HepG2 (cell line): ENCODE data around the gene NTSR2. TPM values are rescaled to one million over a fixed set of nuclear protein-coding genes. Genes with fewer than 3 reads are reported as not detected.

Experiments
- ARHGAP35 ChIP-seq: sonication (generic); formaldehyde crosslinking; IDR thresholded peaks from 2 replicates; pipeline ENCODE4 v1.9.0; 2022; ENCODE audit warnings: mild to moderate bottlenecking, inconsistent platforms, moderate library complexity, missing genetic modification reagents, borderline replicate concordance
- FOXA3 ChIP-seq: IDR thresholded peaks from 2 replicates; pipeline ENCODE4 v1.6.1; 2016; ENCODE audit warnings: missing genetic modification reagents, missing compliant biosample characterization
- MED1 ChIP-seq: sonication (generic); formaldehyde crosslinking; IDR thresholded peaks from 2 replicates; pipeline ENCODE4 v1.4.0; 2020; ENCODE audit warnings: missing genetic modification reagents
- MTF2 ChIP-seq: sonication (generic); formaldehyde crosslinking; IDR thresholded peaks from 2 replicates; pipeline ENCODE4 v1.5.0; 2020; ENCODE audit warnings: missing genetic modification reagents, borderline replicate concordance
- NFE2L1 ChIP-seq: sonication (generic); formaldehyde crosslinking; IDR thresholded peaks from 2 replicates; pipeline ENCODE4 v1.4.0; 2020; ENCODE audit warnings: missing genetic modification reagents, mild to moderate bottlenecking, borderline replicate concordance
- NR2F1 ChIP-seq, 2 experiments: fragments of 450-650 bp in 1 of 2; formaldehyde crosslinking in 1 of 2; IDR thresholded peaks; 2 replicates each; pipeline versions ENCODE4 v1.5.0 to v1.6.1; 2016 to 2020; ENCODE audit warnings: mild to moderate bottlenecking in 1 of 2, missing compliant biosample characterization in 1 of 2, missing genetic modification reagents in 1 of 2, moderate library complexity in 1 of 2
- PHF20 ChIP-seq: sonication (generic); formaldehyde crosslinking; IDR thresholded peaks from 2 replicates; pipeline ENCODE4 v1.5.0; 2020; ENCODE audit warnings: mild to moderate bottlenecking, missing genetic modification reagents
- RFX3 ChIP-seq: IDR thresholded peaks from 2 replicates; pipeline ENCODE4 v1.6.1; 2016; ENCODE audit warnings: missing biosample characterization, missing genetic modification reagents
- SAP130 ChIP-seq: IDR thresholded peaks from 2 replicates; pipeline ENCODE4 v1.6.1; 2016; ENCODE audit warnings: low read depth
- SIN3B ChIP-seq: fragments of 150-350 bp; IDR thresholded peaks from 2 replicates; pipeline ENCODE4 v1.6.1; 2014; ENCODE audit warnings: low read length
- TGIF2 ChIP-seq: IDR thresholded peaks from 2 replicates; pipeline ENCODE4 v1.6.1; 2016; ENCODE audit warnings: control low read depth, missing compliant biosample characterization
- TRIM24 ChIP-seq: sonication (generic); formaldehyde crosslinking; IDR thresholded peaks from 2 replicates; pipeline ENCODE4 v1.8.0; 2022; ENCODE audit warnings: mild to moderate bottlenecking, missing genetic modification reagents
- ZNF124 ChIP-seq: sonication (generic); formaldehyde crosslinking; IDR thresholded peaks from 2 replicates; pipeline ENCODE4 v1.4.0; 2020; ENCODE audit warnings: missing genetic modification reagents
- ZNF143 ChIP-seq: sonication (generic); formaldehyde crosslinking; IDR thresholded peaks from 2 replicates; pipeline ENCODE4 v1.4.0; 2020; ENCODE audit warnings: missing genetic modification reagents
- ZNF263 ChIP-seq: sonication (generic); formaldehyde crosslinking; IDR thresholded peaks from 2 replicates; pipeline ENCODE4 v1.4.0; 2020; ENCODE audit warnings: missing genetic modification reagents
- ZNF430 ChIP-seq: sonication (generic); formaldehyde crosslinking; IDR thresholded peaks from 2 replicates; pipeline ENCODE4 v1.9.0; 2021; ENCODE audit warnings: mild to moderate bottlenecking, missing genetic modification reagents
- ZNF564 ChIP-seq: sonication (generic); formaldehyde crosslinking; IDR thresholded peaks from 2 replicates; pipeline ENCODE4 v1.8.1; 2023; ENCODE audit warnings: mild to moderate bottlenecking, missing genetic modification reagents
- ZNF572 ChIP-seq: sonication (generic); formaldehyde crosslinking; IDR thresholded peaks from 2 replicates; pipeline ENCODE4 v1.5.1; 2020; ENCODE audit warnings: mild to moderate bottlenecking, missing genetic modification reagents
- ZNF577 ChIP-seq: sonication (generic); formaldehyde crosslinking; IDR thresholded peaks from 2 replicates; pipeline ENCODE4 v1.4.0; 2020; ENCODE audit warnings: mild to moderate bottlenecking, low read depth, missing genetic modification reagents, borderline replicate concordance
- ZNF816 ChIP-seq: sonication (generic); formaldehyde crosslinking; IDR thresholded peaks from 2 replicates; pipeline ENCODE4 v1.8.0; 2022; ENCODE audit warnings: missing genetic modification reagents, mild to moderate bottlenecking, borderline replicate concordance
- ZSCAN22 ChIP-seq: sonication (generic); formaldehyde crosslinking; IDR thresholded peaks from 2 replicates; pipeline ENCODE4 v1.4.0; 2020; ENCODE audit warnings: mild to moderate bottlenecking, missing genetic modification reagents
- polyA plus RNA-seq, 8 experiments: library from polyadenylated mRNA; depleted of rRNA in 3 of 8; stranded (reverse) in 7 of 8; unstranded in 1 of 8; fragments of >200 nt; fragmentation: Illumina TruSeq in 4 of 8; extraction: Trizol in 4 of 8; gene quantifications; 2 replicates each; pipeline versions ENCODE4 v1.2.1 to v1.2.3, GENCODE V29; 2011 to 2016; ENCODE audit warnings: low read depth in 4 of 8, missing spikeins in 1 of 8, mixed read lengths in 1 of 8; ENCODE audit not compliant: insufficient read depth in 1 of 8
- total RNA-seq, 5 experiments: library from RNA; depleted of rRNA; stranded (reverse); fragments of >200 nt; fragmentation: Illumina TruSeq; extraction: Trizol; gene quantifications; 2 replicates each; pipeline ENCODE4 v1.2.3, GENCODE V29; 2016; ENCODE audit warnings: low read depth in 1 of 5
- TF ChIP-seq, protein P1 (sequence below): sonication (generic); formaldehyde crosslinking; IDR thresholded peaks from 2 replicates; pipeline ENCODE4 v1.5.0; 2020; ENCODE audit warnings: missing genetic modification reagents
- TF ChIP-seq, protein P2 (sequence below): fragments of 450-650 bp; IDR thresholded peaks from 2 replicates; pipeline ENCODE4 v1.6.1; 2016
- TF ChIP-seq, protein P3 (sequence below): sonication (generic); formaldehyde crosslinking; conservative IDR thresholded peaks from 2 replicates; pipeline ENCODE4 v1.8.0; 2022; ENCODE audit warnings: missing genetic modification reagents
- TF ChIP-seq, protein P4 (sequence below): sonication (generic); formaldehyde crosslinking; IDR thresholded peaks from 2 replicates; pipeline ENCODE4 v1.8.0; 2023; ENCODE audit warnings: mild to moderate bottlenecking, missing genetic modification reagents

Gene NTSR2
- total and polyA plus RNA-seq, 2 of the 13 experiments (the other 11 are each of a cell fraction or from before 2014, with no cell fraction given), result not detected

DNA sequence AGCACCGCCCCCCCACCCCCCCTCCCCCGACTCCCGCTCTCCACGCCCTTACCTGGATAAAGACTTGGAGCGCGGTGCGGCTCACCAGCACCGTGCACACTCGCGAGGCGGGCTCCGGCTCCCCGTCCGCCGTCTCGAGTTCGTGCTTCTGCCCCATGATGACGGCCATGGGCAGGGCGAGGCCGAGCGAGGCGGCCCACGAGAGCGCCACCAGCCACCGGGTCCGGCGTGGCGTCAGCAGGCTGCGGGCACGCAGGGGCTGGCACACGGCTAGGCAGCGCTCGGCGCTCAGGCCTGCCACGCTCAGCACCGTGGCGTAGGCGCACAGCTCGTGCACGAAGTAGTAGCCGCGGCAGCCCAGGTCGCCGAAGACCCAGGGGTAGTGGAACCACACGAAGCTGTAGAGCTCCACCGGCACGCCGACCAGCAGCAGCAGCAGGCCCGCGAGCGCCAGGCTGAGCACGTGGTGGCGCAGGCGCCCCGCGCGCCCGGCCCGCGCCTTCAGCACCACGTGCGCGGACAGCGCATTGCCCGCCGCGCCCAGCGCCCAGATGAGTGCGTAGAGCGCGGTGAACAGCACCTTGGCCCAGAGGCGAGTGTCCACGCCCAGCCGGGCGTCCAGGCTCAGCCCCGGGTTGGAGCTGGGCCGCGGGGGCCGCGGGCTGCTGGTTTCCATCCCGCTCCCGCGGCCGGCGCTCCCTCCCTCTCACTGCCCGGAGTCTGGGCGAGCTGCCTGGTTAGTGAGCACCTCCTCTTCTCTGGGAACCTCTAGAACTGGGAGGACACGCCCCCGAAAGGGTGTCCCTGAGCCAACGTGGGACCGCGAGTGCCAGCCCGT lies at the start of gene NTSR2 (continued):
- TF ChIP-seq SAP130 (CRISPR knock-in tag) (peak; percentile 98), ZNF124 (CRISPR knock-in tag) (peak; percentile 99), RFX3 (CRISPR knock-in tag) (no peak; the same call in 1 of the 2 replicates), ZNF816 (CRISPR knock-in tag) (peak; percentile 86; the same call in 1 of the 2 replicates), PHF20 (CRISPR knock-in tag) (peak; percentile 72), ZNF572 (CRISPR knock-in tag) (no peak), ZNF564 (CRISPR knock-in tag) (peak; percentile 98), TRIM24 (CRISPR knock-in tag) (peak; percentile 62; the same call in 1 of the 2 replicates), ZSCAN22 (no peak; the same call in 1 of the 2 replicates), MTF2 (CRISPR knock-in tag) (peak; percentile 95; the same call in 1 of the 2 replicates), SIN3B (no peak), ZNF577 (CRISPR knock-in tag) (0 out of 2 replicates have a peak, but pooled peaks have one; percentile 43), FOXA3 (CRISPR knock-in tag) (peak; percentile 85), ARHGAP35 (CRISPR knock-in tag) (peak; percentile 100), ZNF430 (CRISPR knock-in tag) (peak; percentile 99), NFE2L1 (CRISPR knock-in tag) (0 out of 2 replicates have a peak, but pooled peaks have one; percentile 67), ZNF143 (CRISPR knock-in tag) (peak; percentile 73), MED1 (CRISPR knock-in tag) (peak; percentile 92), ZNF263 (CRISPR knock-in tag) (peak; percentile 90), NR2F1 (CRISPR knock-in tag; IDR thresholded peaks at IDR 0.05) (no peak), TGIF2 (peak; percentile 98)
- TF ChIP-seq, protein P1, sequence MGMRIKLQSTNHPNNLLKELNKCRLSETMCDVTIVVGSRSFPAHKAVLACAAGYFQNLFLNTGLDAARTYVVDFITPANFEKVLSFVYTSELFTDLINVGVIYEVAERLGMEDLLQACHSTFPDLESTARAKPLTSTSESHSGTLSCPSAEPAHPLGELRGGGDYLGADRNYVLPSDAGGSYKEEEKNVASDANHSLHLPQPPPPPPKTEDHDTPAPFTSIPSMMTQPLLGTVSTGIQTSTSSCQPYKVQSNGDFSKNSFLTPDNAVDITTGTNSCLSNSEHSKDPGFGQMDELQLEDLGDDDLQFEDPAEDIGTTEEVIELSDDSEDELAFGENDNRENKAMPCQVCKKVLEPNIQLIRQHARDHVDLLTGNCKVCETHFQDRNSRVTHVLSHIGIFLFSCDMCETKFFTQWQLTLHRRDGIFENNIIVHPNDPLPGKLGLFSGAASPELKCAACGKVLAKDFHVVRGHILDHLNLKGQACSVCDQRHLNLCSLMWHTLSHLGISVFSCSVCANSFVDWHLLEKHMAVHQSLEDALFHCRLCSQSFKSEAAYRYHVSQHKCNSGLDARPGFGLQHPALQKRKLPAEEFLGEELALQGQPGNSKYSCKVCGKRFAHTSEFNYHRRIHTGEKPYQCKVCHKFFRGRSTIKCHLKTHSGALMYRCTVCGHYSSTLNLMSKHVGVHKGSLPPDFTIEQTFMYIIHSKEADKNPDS, result peak; percentile 71; the same call in 1 of the 2 replicates
- TF ChIP-seq, protein P2, sequence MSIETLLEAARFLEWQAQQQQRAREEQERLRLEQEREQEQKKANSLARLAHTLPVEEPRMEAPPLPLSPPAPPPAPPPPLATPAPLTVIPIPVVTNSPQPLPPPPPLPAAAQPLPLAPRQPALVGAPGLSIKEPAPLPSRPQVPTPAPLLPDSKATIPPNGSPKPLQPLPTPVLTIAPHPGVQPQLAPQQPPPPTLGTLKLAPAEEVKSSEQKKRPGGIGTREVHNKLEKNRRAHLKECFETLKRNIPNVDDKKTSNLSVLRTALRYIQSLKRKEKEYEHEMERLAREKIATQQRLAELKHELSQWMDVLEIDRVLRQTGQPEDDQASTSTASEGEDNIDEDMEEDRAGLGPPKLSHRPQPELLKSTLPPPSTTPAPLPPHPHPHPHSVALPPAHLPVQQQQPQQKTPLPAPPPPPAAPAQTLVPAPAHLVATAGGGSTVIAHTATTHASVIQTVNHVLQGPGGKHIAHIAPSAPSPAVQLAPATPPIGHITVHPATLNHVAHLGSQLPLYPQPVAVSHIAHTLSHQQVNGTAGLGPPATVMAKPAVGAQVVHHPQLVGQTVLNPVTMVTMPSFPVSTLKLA, result peak; percentile 87
- TF ChIP-seq, protein P3, sequence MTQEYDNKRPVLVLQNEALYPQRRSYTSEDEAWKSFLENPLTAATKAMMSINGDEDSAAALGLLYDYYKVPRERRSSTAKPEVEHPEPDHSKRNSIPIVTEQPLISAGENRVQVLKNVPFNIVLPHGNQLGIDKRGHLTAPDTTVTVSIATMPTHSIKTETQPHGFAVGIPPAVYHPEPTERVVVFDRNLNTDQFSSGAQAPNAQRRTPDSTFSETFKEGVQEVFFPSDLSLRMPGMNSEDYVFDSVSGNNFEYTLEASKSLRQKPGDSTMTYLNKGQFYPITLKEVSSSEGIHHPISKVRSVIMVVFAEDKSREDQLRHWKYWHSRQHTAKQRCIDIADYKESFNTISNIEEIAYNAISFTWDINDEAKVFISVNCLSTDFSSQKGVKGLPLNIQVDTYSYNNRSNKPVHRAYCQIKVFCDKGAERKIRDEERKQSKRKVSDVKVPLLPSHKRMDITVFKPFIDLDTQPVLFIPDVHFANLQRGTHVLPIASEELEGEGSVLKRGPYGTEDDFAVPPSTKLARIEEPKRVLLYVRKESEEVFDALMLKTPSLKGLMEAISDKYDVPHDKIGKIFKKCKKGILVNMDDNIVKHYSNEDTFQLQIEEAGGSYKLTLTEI (CRISPR knock-in tag), result peak; percentile 79
- TF ChIP-seq, protein P4, sequence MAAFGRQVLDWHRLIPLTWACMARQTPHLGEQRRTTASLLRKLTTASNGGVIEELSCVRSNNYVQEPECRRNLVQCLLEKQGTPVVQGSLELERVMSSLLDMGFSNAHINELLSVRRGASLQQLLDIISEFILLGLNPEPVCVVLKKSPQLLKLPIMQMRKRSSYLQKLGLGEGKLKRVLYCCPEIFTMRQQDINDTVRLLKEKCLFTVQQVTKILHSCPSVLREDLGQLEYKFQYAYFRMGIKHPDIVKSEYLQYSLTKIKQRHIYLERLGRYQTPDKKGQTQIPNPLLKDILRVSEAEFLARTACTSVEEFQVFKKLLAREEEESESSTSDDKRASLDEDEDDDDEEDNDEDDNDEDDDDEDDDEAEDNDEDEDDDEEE (CRISPR knock-in tag), result peak; percentile 100
